Neural progenitor cell (in vitro differentiated cells): ENCODE data around the gene CD34.

Experiments
- CTCF ChIP-seq: fragments of 200-600 bp; sonication (generic); IDR thresholded peaks from 2 replicates; pipeline ENCODE4 v1.5.1; 2017; ENCODE audit warnings: antibody characterized with exemption, mild to moderate bottlenecking
- EZH2 ChIP-seq: fragments of 200-600 bp; sonication (generic); IDR thresholded peaks from 2 replicates; pipeline ENCODE4 v1.6.1; 2017; ENCODE audit warnings: antibody characterized with exemption, mild to moderate bottlenecking, moderate library complexity

- no peak for TF ChIP-seq CTCF
- TF ChIP-seq EZH2: no peak
Observed at GRCh38 chr1:207913951-207914350, 3.0 kb upstream of the CD34 start.
